Hepatocyte (in vitro differentiated cells): ENCODE results near the gene TAF11L7. TPM values are rescaled to one million over a fixed set of nuclear protein-coding genes. Genes with fewer than 3 reads are reported as not detected.
"Not testable (repeated sequence)": the region's sequence is repeated elsewhere in the genome, so short reads cannot be mapped to it uniquely, and the experiment has no call there.

Experiments
- DNase-seq: peaks from one replicate; pipeline ENCODE4 v3.0.0-alpha.2; 2016; ENCODE audit warnings: low spot score
- H2AFZ ChIP-seq: fragments of 200-600 bp; sonication (generic); 2 replicates; pipeline ENCODE4 v1.6.0; 2016; ENCODE audit warnings: antibody characterized with exemption, mild to moderate bottlenecking
- H3K27ac ChIP-seq: fragments of 200-600 bp; sonication (generic); 2 replicates; pipeline ENCODE4 v1.5.1; 2016; ENCODE audit warnings: mild to moderate bottlenecking
- H3K27me3 ChIP-seq: fragments of 200-600 bp; sonication (generic); 2 replicates; pipeline ENCODE4 v1.6.1; 2016
- H3K36me3 ChIP-seq: fragments of 200-600 bp; sonication (generic); replicated peaks from 2 replicates; pipeline ENCODE4 v1.5.1; 2016; ENCODE audit warnings: low read depth; ENCODE audit not compliant: insufficient read depth
- H3K4me1 ChIP-seq: fragments of 200-600 bp; sonication (generic); 2 replicates; pipeline ENCODE4 v1.5.1; 2016; ENCODE audit warnings: mild to moderate bottlenecking, moderate library complexity; ENCODE audit not compliant: insufficient read depth
- H3K4me2 ChIP-seq: fragments of 200-600 bp; sonication (generic); 2 replicates; pipeline ENCODE4 v1.6.0; 2016
- H3K4me3 ChIP-seq: fragments of 200-600 bp; sonication (generic); 2 replicates; pipeline ENCODE4 v1.5.1; 2016; ENCODE audit warnings: mild to moderate bottlenecking
- H3K79me2 ChIP-seq: fragments of 200-600 bp; sonication (generic); 2 replicates; pipeline ENCODE4 v1.6.0; 2017; ENCODE audit warnings: mild to moderate bottlenecking
- H3K9me2 ChIP-seq: fragments of 200-600 bp; sonication (generic); replicated peaks from 2 replicates; pipeline ENCODE4 v1.6.0; 2017; ENCODE audit warnings: mild to moderate bottlenecking; ENCODE audit not compliant: insufficient read depth
- H3K9me3 ChIP-seq: fragments of 200-600 bp; sonication (generic); 2 replicates; pipeline ENCODE4 v1.5.1; 2016; ENCODE audit warnings: low read depth, mild to moderate bottlenecking
- H4K20me1 ChIP-seq: fragments of 200-600 bp; sonication (generic); 2 replicates; pipeline ENCODE4 v1.6.0; 2016; ENCODE audit warnings: mild to moderate bottlenecking; ENCODE audit not compliant: insufficient read depth, poor library complexity, severe bottlenecking
- EZH2 ChIP-seq: fragments of 200-600 bp; sonication (generic); IDR thresholded peaks from 2 replicates; pipeline ENCODE4 v1.6.1; 2016; ENCODE audit warnings: antibody characterized with exemption, mild to moderate bottlenecking, borderline replicate concordance
- EZH2phosphoT487 ChIP-seq: fragments of 200-600 bp; sonication (generic); IDR thresholded peaks from one replicate; pipeline ENCODE4 v1.6.1; 2018; ENCODE audit warnings: antibody characterized with exemption, mild to moderate bottlenecking, low read depth, moderate library complexity; ENCODE audit not compliant: unreplicated experiment, severe bottlenecking
- WGBS: methylation state at CpG from one replicate; pipeline ENCODE4 v1.1.6; 2016; ENCODE audit warnings: low lambda C conversion rate; ENCODE audit errors: missing lambda C conversion rate; 5-methylcytosine and 5-hydroxymethylcytosine counted together
- polyA plus RNA-seq: library from polyadenylated mRNA; unstranded; fragments of >200 nt; fragmentation: Nextera tagmentation; extraction: Ambion mirVana; gene quantifications from 2 replicates; pipeline ENCODE4 v1.2.1, GENCODE V29; 2016
- small RNA-seq: library from RNA; depleted of rRNA; stranded (forward); fragments of <200 nt; gene quantifications from one replicate; pipeline ENCODE3, GENCODE V24; 2014
- total RNA-seq: library from RNA; depleted of rRNA; stranded (reverse); fragments of >200 nt; gene quantifications from 2 replicates; pipeline ENCODE4 v1.2.3, GENCODE V29; 2014
- TF ChIP-seq, protein P1 (sequence below): fragments of 200-600 bp; sonication (generic); IDR thresholded peaks from 2 replicates; pipeline ENCODE4 v1.5.1; 2016; ENCODE audit warnings: antibody characterized with exemption, mild to moderate bottlenecking; ENCODE audit not compliant: poor library complexity

The TAF11L7 gene
- total and polyA plus RNA-seq, 2 experiments from 2014 or later, result not detected

GRCh38 chr5:17604951-17605350, 19.4 kb upstream of the TAF11L7 start:
- Histone ChIP-seq H3K4me3 (no peak overlapping the region), H3K9me2 (no peaks in the 10 kb centered on the region), H3K4me2 (no peak overlapping the region), H3K9me3 (no peaks in the 10 kb centered on the region), H3K27ac (no peak overlapping the region), H3K4me1 (no peaks in the 10 kb centered on the region), H3K79me2 (no peaks in the 10 kb centered on the region), H3K27me3 (no peaks in the 10 kb centered on the region), H3K36me3 (no peaks in the 10 kb centered on the region), H2AFZ (no peak overlapping the region), H4K20me1 (no peaks in the 10 kb centered on the region)
- WGBS, result 95% methylated on average over 14 of the region's 14 CpGs
- DNase-seq, result no peak
- TF ChIP-seq EZH2 (no peak), EZH2phosphoT487 (no peak)
- TF ChIP-seq, protein P1, sequence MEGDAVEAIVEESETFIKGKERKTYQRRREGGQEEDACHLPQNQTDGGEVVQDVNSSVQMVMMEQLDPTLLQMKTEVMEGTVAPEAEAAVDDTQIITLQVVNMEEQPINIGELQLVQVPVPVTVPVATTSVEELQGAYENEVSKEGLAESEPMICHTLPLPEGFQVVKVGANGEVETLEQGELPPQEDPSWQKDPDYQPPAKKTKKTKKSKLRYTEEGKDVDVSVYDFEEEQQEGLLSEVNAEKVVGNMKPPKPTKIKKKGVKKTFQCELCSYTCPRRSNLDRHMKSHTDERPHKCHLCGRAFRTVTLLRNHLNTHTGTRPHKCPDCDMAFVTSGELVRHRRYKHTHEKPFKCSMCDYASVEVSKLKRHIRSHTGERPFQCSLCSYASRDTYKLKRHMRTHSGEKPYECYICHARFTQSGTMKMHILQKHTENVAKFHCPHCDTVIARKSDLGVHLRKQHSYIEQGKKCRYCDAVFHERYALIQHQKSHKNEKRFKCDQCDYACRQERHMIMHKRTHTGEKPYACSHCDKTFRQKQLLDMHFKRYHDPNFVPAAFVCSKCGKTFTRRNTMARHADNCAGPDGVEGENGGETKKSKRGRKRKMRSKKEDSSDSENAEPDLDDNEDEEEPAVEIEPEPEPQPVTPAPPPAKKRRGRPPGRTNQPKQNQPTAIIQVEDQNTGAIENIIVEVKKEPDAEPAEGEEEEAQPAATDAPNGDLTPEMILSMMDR, result no peak

DNA sequence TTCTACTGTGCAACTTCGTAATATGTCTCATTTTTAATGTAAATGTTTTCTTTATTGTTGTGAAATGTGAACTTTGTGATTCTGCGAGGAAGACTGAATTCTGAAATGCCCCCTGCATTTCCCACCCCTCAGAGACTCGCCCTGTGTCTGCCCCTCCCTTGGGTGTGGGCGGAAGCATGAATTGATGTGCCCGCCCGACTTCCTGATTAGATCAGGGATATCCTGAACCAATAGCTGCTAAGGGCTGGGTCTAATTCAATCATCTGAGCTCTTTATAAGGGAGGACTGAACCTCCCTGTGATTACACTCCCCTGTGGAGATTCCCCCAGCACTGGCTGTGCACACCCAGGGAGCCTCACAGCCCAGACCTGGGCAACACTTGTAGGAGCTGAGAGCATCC, 18.3 kb upstream of the TAF11L7 start, which contains the start of gene TAF11L11:
Gene TAF11L11, plus strand, starts transcription at position 304 of the 400 bp plus-strand sequence.
- WGBS, result 87% methylated on average over 6 of the region's 6 CpGs
- H3K9me2 ChIP-seq, H3K27me3 ChIP-seq, H3K4me2 ChIP-seq, H3K4me1 ChIP-seq, H2AFZ ChIP-seq, H3K79me2 ChIP-seq, H3K27ac ChIP-seq, H3K9me3 ChIP-seq, H3K36me3 ChIP-seq, H4K20me1 ChIP-seq, H3K4me3 ChIP-seq, DNase-seq: not testable (repeated sequence)

DNA sequence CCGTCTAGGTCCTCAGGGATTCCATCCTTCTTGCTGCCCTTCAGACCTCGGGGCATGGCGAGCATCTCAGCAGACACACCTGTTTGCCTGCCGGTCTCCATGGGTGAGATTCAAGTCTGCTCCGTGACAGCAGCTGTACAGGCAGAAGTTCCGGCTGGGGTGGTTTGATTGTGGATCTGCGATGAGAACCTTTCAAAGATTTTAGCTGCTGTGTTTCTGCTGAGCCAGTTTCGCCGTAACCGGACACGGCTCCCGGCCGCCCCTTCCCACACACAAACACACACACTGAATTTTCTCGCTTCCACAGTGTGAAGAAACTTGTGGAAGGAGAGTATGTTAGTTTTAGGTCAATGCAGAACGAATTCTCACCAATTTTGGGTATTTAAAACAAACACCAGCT, 12.2 kb upstream of the TAF11L7 start, which contains the start of gene TAF11L10:
Gene TAF11L10, minus strand, starts transcription at position 101 of the 400 bp plus-strand sequence.
- H3K9me2 ChIP-seq, H3K36me3 ChIP-seq, H3K27ac ChIP-seq, DNase-seq, H3K27me3 ChIP-seq, H4K20me1 ChIP-seq, H3K4me1 ChIP-seq, H3K4me2 ChIP-seq, H3K9me3 ChIP-seq, H3K4me3 ChIP-seq, H3K79me2 ChIP-seq, H2AFZ ChIP-seq: not testable (repeated sequence)
- WGBS, result no CpG with 5 or more reads among the region's 15 CpGs

DNA sequence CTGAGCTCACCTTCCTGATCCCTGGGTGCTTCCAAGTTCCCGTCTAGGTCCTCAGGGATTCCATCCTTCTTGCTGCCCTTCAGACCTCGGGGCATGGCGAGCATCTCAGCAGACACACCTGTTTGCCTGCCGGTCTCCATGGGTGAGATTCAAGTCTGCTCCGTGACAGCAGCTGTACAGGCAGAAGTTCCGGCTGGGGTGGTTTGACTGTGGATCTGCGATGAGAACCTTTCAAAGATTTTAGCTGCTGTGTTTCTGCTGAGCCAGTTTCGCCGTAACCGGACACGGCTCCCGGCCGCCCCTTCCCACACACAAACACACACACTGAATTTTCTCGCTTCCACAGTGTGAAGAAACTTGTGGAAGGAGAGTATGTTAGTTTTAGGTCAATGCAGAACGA, 8.7 kb upstream of the TAF11L7 start, which contains the start of gene TAF11L9:
Gene TAF11L9, minus strand, starts transcription at position 140 of the 400 bp plus-strand sequence.
- H3K27ac ChIP-seq, H3K27me3 ChIP-seq, H4K20me1 ChIP-seq, H2AFZ ChIP-seq, H3K79me2 ChIP-seq, DNase-seq, H3K36me3 ChIP-seq, H3K9me3 ChIP-seq, H3K4me2 ChIP-seq, H3K9me2 ChIP-seq, H3K4me1 ChIP-seq, H3K4me3 ChIP-seq: not testable (repeated sequence)
- 94% methylated on average over 13 of the region's 15 CpGs for WGBS

DNA sequence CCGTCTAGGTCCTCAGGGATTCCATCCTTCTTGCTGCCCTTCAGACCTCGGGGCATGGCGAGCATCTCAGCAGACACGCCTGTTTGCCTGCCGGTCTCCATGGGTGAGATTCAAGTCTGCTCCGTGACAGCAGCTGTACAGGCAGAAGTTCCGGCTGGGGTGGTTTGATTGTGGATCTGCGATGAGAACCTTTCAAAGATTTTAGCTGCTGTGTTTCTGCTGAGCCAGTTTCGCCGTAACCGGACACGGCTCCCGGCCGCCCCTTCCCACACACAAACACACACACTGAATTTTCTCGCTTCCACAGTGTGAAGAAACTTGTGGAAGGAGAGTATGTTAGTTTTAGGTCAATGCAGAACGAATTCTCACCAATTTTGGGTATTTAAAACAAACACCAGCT, 5.3 kb upstream of the TAF11L7 start, which contains the start of gene TAF11L8:
Gene TAF11L8, minus strand, starts transcription at position 101 of the 400 bp plus-strand sequence.
- DNase-seq, H3K9me3 ChIP-seq, H3K4me1 ChIP-seq, H3K27me3 ChIP-seq, H3K27ac ChIP-seq, H3K36me3 ChIP-seq, H4K20me1 ChIP-seq, H3K79me2 ChIP-seq, H3K4me3 ChIP-seq, H3K4me2 ChIP-seq, H3K9me2 ChIP-seq, H2AFZ ChIP-seq: not testable (repeated sequence)
- WGBS, result no CpG with 5 or more reads among the region's 16 CpGs

Small RNA genes within 50 kb of the gene (small RNA-seq; reads per million reads assigned to genes)
- gene AC233724.3, result not detected
- gene AC233724.6, result not detected
- not detected for gene AC233724.7

Other genes with a start within 250 kb of the TAF11L7 start
- not detected in 2 replicates for gene TAF11L2, start 87.5 kb downstream of the TAF11L7 start, total RNA-seq
- not detected in 2 replicates for gene TAF11L2, start 87.5 kb downstream of the TAF11L7 start, polyA plus RNA-seq
- not detected in 2 replicates for gene TAF11L3, start 67.4 kb downstream of the TAF11L7 start, total RNA-seq
- not detected in 2 replicates for gene TAF11L3, start 67.4 kb downstream of the TAF11L7 start, polyA plus RNA-seq
- not detected in 2 replicates for gene TAF11L4, start 64.0 kb downstream of the TAF11L7 start, total RNA-seq
- gene TAF11L4, start 64.0 kb downstream of the TAF11L7 start, polyA plus RNA-seq, result not detected in 2 replicates
- not detected in 2 replicates for gene TAF11L5, start 60.5 kb downstream of the TAF11L7 start, total RNA-seq
- gene TAF11L5, start 60.5 kb downstream of the TAF11L7 start, polyA plus RNA-seq, result not detected in 2 replicates
- not detected in 2 replicates for gene TAF11L6, start 57.1 kb downstream of the TAF11L7 start, total RNA-seq
- gene TAF11L6, start 57.1 kb downstream of the TAF11L7 start, polyA plus RNA-seq, result not detected in 2 replicates
- not detected in 2 replicates for gene TAF11L8, start 5.2 kb upstream of the TAF11L7 start, total RNA-seq
- gene TAF11L8, start 5.2 kb upstream of the TAF11L7 start, polyA plus RNA-seq, result not detected in 2 replicates
- gene TAF11L9, start 8.6 kb upstream of the TAF11L7 start, total RNA-seq, result not detected in 2 replicates
- gene TAF11L9, start 8.6 kb upstream of the TAF11L7 start, polyA plus RNA-seq, result not detected in 2 replicates
- not detected in 2 replicates for gene TAF11L10, start 12.1 kb upstream of the TAF11L7 start, total RNA-seq
- gene TAF11L10, start 12.1 kb upstream of the TAF11L7 start, polyA plus RNA-seq, result not detected in 2 replicates
- gene TAF11L11, start 18.4 kb upstream of the TAF11L7 start, total RNA-seq, result not detected in 2 replicates
- not detected in 2 replicates for gene TAF11L11, start 18.4 kb upstream of the TAF11L7 start, polyA plus RNA-seq
- not detected in 2 replicates for gene TAF11L12, start 24.6 kb upstream of the TAF11L7 start, total RNA-seq
- gene TAF11L12, start 24.6 kb upstream of the TAF11L7 start, polyA plus RNA-seq, result not detected in 2 replicates
- not detected in 2 replicates for gene TAF11L13, start 46.3 kb upstream of the TAF11L7 start, total RNA-seq
- not detected in 2 replicates for gene TAF11L13, start 46.3 kb upstream of the TAF11L7 start, polyA plus RNA-seq
- gene TAF11L14, start 48.7 kb upstream of the TAF11L7 start, total RNA-seq, result not detected in 2 replicates
- not detected in 2 replicates for gene TAF11L14, start 48.7 kb upstream of the TAF11L7 start, polyA plus RNA-seq